ENCODE measurements around the gene SIDT1.
"Not testable (repeated sequence)": the region's sequence is repeated elsewhere in the genome, so short reads cannot be mapped to it uniquely, and the experiment has no call there.

Gene SIDT1

GRCh38 chr3:113601240-113601639 is 68.9 kb downstream of the SIDT1 start:
- no peak for DNase-seq

- no peak for DNase-seq
Measured at GRCh38 chr3:113602256-113602655, 69.9 kb downstream of the SIDT1 start.

- no peak for DNase-seq
Measured at GRCh38 chr3:113602836-113603235, 70.5 kb downstream of the SIDT1 start.

- DNase-seq: no peak
Measured at GRCh38 chr3:113606539-113607218, 74.3 kb downstream of the SIDT1 start.

GRCh38 chr3:113607219-113607596 is 74.9 kb downstream of the SIDT1 start:
- no peak for DNase-seq

- no peak for DNase-seq
Measured at GRCh38 chr3:113614402-113614801, 82.0 kb downstream of the SIDT1 start.

- DNase-seq: no peak
Measured at GRCh38 chr3:113615976-113616375, 83.6 kb downstream of the SIDT1 start.

- no peak for DNase-seq
Measured at GRCh38 chr3:113617726-113618125, 85.4 kb downstream of the SIDT1 start.

GRCh38 chr3:113620091-113620490 is 87.7 kb downstream of the SIDT1 start:
- DNase-seq: no peak

- DNase-seq: no peak
Measured at GRCh38 chr3:113623324-113623723, 91.0 kb downstream of the SIDT1 start.

GRCh38 chr3:113623811-113624210 is 91.5 kb downstream of the SIDT1 start:
- DNase-seq: no peak

- no peak for DNase-seq
Measured at GRCh38 chr3:113625834-113626233, 93.5 kb downstream of the SIDT1 start.

- no peak for DNase-seq
Measured at GRCh38 chr3:113626503-113627371, 94.4 kb downstream of the SIDT1 start.

- no peak for DNase-seq
Measured at GRCh38 chr3:113628316-113628715, 96.0 kb downstream of the SIDT1 start.

GRCh38 chr3:113628788-113629187 is 96.4 kb downstream of the SIDT1 start:
- no peak for DNase-seq

GRCh38 chr3:113629584-113630421 is 97.4 kb downstream of the SIDT1 start:
- peak; percentile 88 for DNase-seq

- no peak for DNase-seq
Measured at GRCh38 chr3:113630956-113631542, 98.7 kb downstream of the SIDT1 start.

GRCh38 chr3:113631573-113631972 is 99.2 kb downstream of the SIDT1 start:
- DNase-seq: no peak

- DNase-seq: no peak
Measured at GRCh38 chr3:113634782-113635474, 102.6 kb downstream of the SIDT1 start.

- DNase-seq: not testable (repeated sequence)
Measured at GRCh38 chr3:113636034-113636433, 103.7 kb downstream of the SIDT1 start.

GRCh38 chr3:113637756-113638155 is 105.4 kb downstream of the SIDT1 start:
- DNase-seq: no peak

- DNase-seq: peak; percentile 47
Measured at GRCh38 chr3:113638910-113639309, 106.6 kb downstream of the SIDT1 start.
